Common myeloid progenitor, CD34-positive (primary cell): ENCODE data around the gene PLA2G12B.
"Not testable (repeated sequence)": the region's sequence is repeated elsewhere in the genome, so short reads cannot be mapped to it uniquely, and the experiment has no call there.

Experiments
- CTCF ChIA-PET: fragments of 350-600 bp; sonication (Branson Sonifier 250); formaldehyde crosslinking; loops from one replicate; lab custom pipeline; 2021; ENCODE audit warnings: antibody characterized with exemption; lab: Charles Lee
- POLR2A ChIA-PET: fragments of 350-600 bp; sonication (Branson Sonifier 250); formaldehyde crosslinking; loops from one replicate; lab custom pipeline; 2021; ENCODE audit warnings: antibody characterized with exemption; lab: Charles Lee
- DNase-seq, 3 donors: peaks; one replicate each; pipeline versions ENCODE4 v3.0.0 to v3.0.0-alpha.2; 2013
- H3K27ac ChIP-seq, 2 experiments: 1 replicate in 1 of 2; 2 replicates in 1 of 2; pipeline ENCODE4 v1.7.0; 2013; ENCODE audit warnings: inconsistent platforms in 2 of 2, low read length in 2 of 2, mild to moderate bottlenecking in 2 of 2, low read depth in 1 of 2, moderate library complexity in 1 of 2; ENCODE audit not compliant: severe bottlenecking in 2 of 2, insufficient read depth in 1 of 2, poor library complexity in 1 of 2
- H3K27me3 ChIP-seq, 5 experiments: replicated peaks in 2 of 5; 1 replicate in 3 of 5; 2 replicates in 2 of 5; pipeline versions ENCODE4 v1.6.1 to v1.7.0; 2013; ENCODE audit warnings: low read length in 4 of 5, mild to moderate bottlenecking in 2 of 5, moderate library complexity in 2 of 5, inconsistent platforms in 1 of 5; ENCODE audit not compliant: insufficient read depth in 5 of 5, control insufficient read depth in 4 of 5
- H3K36me3 ChIP-seq, 4 experiments: 1 replicate in 2 of 4; 2 replicates in 2 of 4; pipeline versions ENCODE4 v1.6.1 to v1.7.0; 2013; ENCODE audit warnings: low read length in 3 of 4, control low read depth in 1 of 4, mild to moderate bottlenecking in 1 of 4; ENCODE audit not compliant: control insufficient read depth in 4 of 4, insufficient read depth in 4 of 4
- H3K4me1 ChIP-seq, 4 experiments: 1 replicate in 3 of 4; 2 replicates in 1 of 4; pipeline versions ENCODE4 v1.6.1 to v1.7.1; 2013; ENCODE audit warnings: low read length in 3 of 4, mild to moderate bottlenecking in 3 of 4, control low read depth in 1 of 4, inconsistent platforms in 1 of 4, moderate library complexity in 1 of 4; ENCODE audit not compliant: control insufficient read depth in 4 of 4, insufficient read depth in 4 of 4; ENCODE audit errors: control extremely low read depth in 1 of 4
- H3K4me3 ChIP-seq, 7 experiments: 1 replicate in 4 of 7; 2 replicates in 3 of 7; pipeline versions ENCODE4 v1.5.1 to v1.7.0; 2013; ENCODE audit warnings: mild to moderate bottlenecking in 7 of 7, low read length in 6 of 7, moderate library complexity in 6 of 7, inconsistent platforms in 2 of 7, low read depth in 2 of 7, control low read depth in 1 of 7; ENCODE audit not compliant: insufficient read depth in 4 of 7, control insufficient read depth in 1 of 7; ENCODE audit errors: extremely low read depth in 1 of 7
- H3K9me3 ChIP-seq, 5 experiments: 1 replicate in 4 of 5; 2 replicates in 1 of 5; pipeline versions ENCODE4 v1.6.1 to v1.7.1; 2013; ENCODE audit warnings: low read length in 4 of 5, mild to moderate bottlenecking in 2 of 5, inconsistent platforms in 1 of 5, low read depth in 1 of 5, moderate library complexity in 1 of 5; ENCODE audit not compliant: control insufficient read depth in 4 of 5, insufficient read depth in 2 of 5; ENCODE audit errors: control extremely low read depth in 1 of 5
- WGBS: methylation state at CpG from one replicate; pipeline ENCODE4 v1.1.5; 2013; ENCODE audit not compliant: insufficient coverage; 5-methylcytosine and 5-hydroxymethylcytosine counted together

The PLA2G12B gene

DNA sequence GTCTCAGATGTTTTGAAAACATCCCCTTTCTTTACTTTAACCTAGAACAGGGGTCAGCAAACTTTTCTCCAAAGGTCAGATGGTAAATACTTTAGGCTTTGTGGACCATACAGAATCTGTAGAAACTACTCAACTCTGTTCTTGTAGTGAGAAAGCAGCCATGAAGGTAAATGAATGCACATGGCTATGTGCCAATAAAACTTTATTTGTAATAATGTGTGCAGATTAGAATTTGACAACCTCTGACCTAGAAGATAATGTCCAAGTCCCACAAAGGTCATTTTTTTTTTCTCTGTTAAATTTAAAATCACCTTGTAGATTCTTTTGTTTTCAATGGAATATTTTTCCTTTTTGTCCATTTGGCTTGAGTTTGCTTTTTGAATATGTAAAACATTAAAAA, 43.9 kb downstream of the PLA2G12B start:
- Histone ChIP-seq H3K9me3 (no peaks in the 10 kb centered on the region), H3K4me3 (no peak overlapping the region), H3K27me3 (no peaks in the 10 kb centered on the region), H3K4me1 (no peaks in the 10 kb centered on the region), H3K36me3 (no peaks in the 10 kb centered on the region), H3K27ac (no peak overlapping the region)
- ChIA-PET CTCF (no interaction called here), POLR2A (no interaction called here)
- DNase-seq, result no peak

DNA sequence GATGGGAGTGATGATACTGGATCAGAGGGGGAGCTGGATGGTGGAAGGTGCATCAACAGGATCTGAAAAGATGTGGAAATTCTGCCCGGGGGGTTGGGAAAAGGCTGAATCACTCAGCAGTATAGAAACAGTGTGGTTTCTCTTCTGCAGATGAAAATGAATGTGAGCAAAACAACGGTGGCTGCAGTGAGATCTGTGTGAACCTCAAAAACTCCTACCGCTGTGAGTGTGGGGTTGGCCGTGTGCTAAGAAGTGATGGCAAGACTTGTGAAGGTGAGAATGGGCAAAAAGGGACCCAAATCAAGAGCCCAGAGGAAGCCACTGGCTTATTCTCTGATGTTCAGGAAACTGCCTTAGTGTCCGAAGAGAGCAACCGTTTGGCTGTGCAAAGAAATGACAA, 48.2 kb downstream of the PLA2G12B start:
- no peaks in the 10 kb centered on the region for H3K27me3 ChIP-seq
- 97% methylated on average over 6 of the region's 6 CpGs for WGBS
- CTCF ChIA-PET, result no interaction called here
- H3K4me1 ChIP-seq, result no peaks in the 10 kb centered on the region
- no peaks in the 10 kb centered on the region for H3K36me3 ChIP-seq
- no peak for DNase-seq
- H3K27ac ChIP-seq, result no peak overlapping the region
- no peak overlapping the region for H3K4me3 ChIP-seq
- H3K9me3 ChIP-seq, result no peaks in the 10 kb centered on the region
- POLR2A ChIA-PET, result no interaction called here

DNA sequence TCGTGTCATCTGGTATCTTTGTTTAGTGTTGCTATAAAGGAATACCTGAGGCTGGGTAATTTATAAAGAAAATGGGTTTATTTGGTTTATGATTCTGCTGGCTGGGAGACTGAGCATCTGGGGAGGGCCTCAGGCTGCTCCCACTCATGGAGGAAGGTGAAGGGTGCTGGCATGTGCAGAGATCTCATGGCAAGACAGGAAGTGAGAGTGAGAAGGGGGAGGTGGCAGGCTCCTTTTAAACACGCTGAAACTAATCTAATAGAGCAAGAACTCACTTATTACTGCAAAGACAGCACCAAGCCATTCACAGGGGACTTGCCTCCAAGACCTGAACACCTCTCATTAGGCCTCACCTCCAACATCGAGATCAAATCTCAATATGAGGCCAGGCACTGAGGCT, 49.8 kb downstream of the PLA2G12B start:
- Histone ChIP-seq H3K27me3 (no peaks in the 10 kb centered on the region), H3K27ac (no peak overlapping the region), H3K4me1 (no peaks in the 10 kb centered on the region), H3K36me3 (no peaks in the 10 kb centered on the region), H3K4me3 (no peak overlapping the region), H3K9me3 (no peaks in the 10 kb centered on the region)
- POLR2A ChIA-PET, result no interaction called here
- CTCF ChIA-PET, result no interaction called here
- WGBS, result 100% methylated on average over 2 of the region's 3 CpGs
- no peak for DNase-seq

DNA sequence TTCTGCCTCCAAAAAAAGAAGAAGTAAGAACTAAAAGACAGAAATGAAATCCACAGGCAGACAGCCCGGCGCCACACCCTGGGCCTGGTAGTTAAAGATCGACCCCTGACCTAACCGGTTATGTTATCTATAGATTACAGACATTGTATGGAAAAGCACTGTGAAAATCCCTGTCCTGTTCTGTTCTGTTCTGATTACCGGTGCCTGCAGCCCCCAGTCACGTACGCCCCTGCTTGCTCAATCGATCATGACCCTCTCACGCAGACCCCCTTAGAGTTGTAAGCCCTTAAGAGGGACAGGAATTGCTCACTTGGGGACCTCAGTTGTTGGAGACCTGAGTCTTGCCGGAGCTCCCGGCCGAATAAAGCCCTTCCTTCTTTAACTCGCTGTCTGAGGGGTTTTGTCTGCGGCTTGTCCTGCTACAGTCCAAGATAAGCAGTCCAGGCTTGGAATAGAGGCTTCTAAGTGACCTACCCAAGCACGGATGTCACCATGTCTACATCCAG, 50.6 kb downstream of the PLA2G12B start:
- H3K4me1 ChIP-seq, CTCF ChIA-PET, POLR2A ChIA-PET, H3K27me3 ChIP-seq, H3K9me3 ChIP-seq, H3K4me3 ChIP-seq, H3K27ac ChIP-seq, H3K36me3 ChIP-seq: not testable (repeated sequence)
- DNase-seq, result peak in 1 of 3 donors; percentile 11
- 95% methylated on average over 11 of the region's 15 CpGs for WGBS

DNA sequence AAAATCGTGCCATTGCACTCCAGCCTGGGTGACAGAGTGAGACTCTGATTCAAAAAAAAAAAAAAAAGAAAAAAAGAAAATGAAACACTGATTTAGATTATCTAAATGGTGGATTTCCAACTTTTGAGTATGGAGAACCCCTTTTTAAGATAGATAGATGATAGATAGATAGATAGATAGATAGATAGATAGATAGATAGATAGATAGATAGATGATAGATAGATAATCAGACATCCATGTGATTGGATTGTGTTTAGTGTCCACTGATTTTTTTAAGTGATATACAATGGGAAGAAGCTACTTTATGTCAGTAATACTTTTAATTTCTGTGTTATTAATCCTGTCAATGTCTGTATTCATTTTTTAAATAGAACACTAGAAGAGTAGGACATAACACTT, 55.1 kb downstream of the PLA2G12B start:
- Histone ChIP-seq H3K27ac (no peak overlapping the region), H3K27me3 (peaks cover 0 to 1% (median 0%) of the 10 kb centered on the region in 5 experiments), H3K36me3 (no peaks in the 10 kb centered on the region), H3K4me1 (no peaks in the 10 kb centered on the region), H3K9me3 (no peaks in the 10 kb centered on the region), H3K4me3 (no peak overlapping the region)
- CTCF ChIA-PET, result interaction anchor here (0.8 kb wide), 1 partner anchor 9 kb away, joined by 3 read pairs; no protein-coding TSS in a partner anchor
- POLR2A ChIA-PET, result no interaction called here
- WGBS, result no CpG with 5 or more reads among the region's 1 CpG
- DNase-seq, result no peak

DNA sequence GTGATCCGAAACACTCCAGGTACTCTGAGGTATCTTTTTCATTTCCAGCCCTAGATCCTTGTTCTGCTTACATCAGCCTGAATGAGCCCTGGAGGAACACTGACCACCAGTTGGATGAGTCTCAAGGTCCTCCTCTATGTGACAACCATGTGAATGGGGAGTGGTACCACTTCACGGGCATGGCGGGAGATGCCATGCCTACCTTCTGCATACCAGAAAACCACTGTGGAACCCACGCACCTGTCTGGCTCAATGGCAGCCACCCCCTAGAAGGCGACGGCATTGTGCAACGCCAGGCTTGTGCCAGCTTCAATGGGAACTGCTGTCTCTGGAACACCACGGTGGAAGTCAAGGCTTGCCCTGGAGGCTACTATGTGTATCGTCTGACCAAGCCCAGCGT, 56.0 kb downstream of the PLA2G12B start:
- no peak for DNase-seq
- no peaks in the 10 kb centered on the region for H3K36me3 ChIP-seq
- no peak overlapping the region for H3K4me3 ChIP-seq
- peaks cover 0 to 1% (median 0%) of the 10 kb centered on the region in 5 experiments for H3K27me3 ChIP-seq
- WGBS, result 98% methylated on average over 9 of the region's 10 CpGs
- ChIA-PET CTCF (interaction anchor here (0.8 kb wide), 1 partner anchor 8 kb away, joined by 3 read pairs; no protein-coding TSS in a partner anchor), POLR2A (no interaction called here)
- H3K4me1 ChIP-seq, result no peaks in the 10 kb centered on the region
- no peak overlapping the region for H3K27ac ChIP-seq
- H3K9me3 ChIP-seq, result no peaks in the 10 kb centered on the region

DNA sequence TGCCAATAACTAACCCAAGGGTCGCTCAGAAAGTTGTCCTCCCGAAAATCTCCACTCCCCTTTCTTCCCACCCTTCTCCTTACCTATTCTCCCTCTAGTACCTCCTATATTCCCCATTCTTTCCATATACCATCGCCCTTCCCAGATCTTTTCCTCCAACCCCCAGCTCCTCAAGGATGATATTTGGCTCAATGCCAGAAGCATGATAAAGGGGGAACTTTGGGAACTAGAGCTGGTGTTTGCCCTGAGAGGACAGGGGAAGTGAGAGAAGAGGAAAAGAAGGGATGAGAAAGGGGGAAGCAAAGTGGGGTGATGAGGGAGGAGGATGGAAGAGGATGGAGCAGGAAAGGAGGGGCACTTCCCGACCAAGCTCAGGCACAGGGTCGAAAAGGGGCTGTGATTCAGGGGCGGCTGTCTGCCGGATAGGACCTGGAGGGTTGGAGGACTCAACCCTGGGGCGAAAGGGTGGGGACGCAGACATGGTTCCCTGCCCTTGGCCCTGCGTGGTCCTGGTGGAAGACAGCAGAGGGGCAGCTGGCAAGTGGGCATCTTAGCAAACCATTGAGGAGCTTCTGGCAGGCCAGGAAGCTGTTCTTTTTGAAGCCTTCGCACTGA, 59.3 kb downstream of the PLA2G12B start:
- no peak overlapping the region for H3K4me3 ChIP-seq
- peaks cover 0 to 4% (median 0%) of the 10 kb centered on the region in 4 experiments for H3K4me1 ChIP-seq
- H3K36me3 ChIP-seq, result no peaks in the 10 kb centered on the region
- 93% methylated on average over 10 of the region's 11 CpGs for WGBS
- peaks cover 0 to 1% (median 0%) of the 10 kb centered on the region in 5 experiments for H3K27me3 ChIP-seq
- POLR2A ChIA-PET, result no interaction called here
- H3K27ac ChIP-seq, result no peak overlapping the region
- DNase-seq, result no peak
- H3K9me3 ChIP-seq, result no peaks in the 10 kb centered on the region
- CTCF ChIA-PET, result interaction anchor here (1.2 kb wide), 1 partner anchor 24 kb away, joined by 3 read pairs; no protein-coding TSS in a partner anchor
